HG03469 (cell line): ENCODE data around the gene ARID3B.
"Not testable (repeated sequence)": the region's sequence is repeated elsewhere in the genome, so short reads cannot be mapped to it uniquely, and the experiment has no call there.

Experiments used
- ATAC-seq: cut with Tn5 transposase; IDR thresholded peaks from one replicate; pipeline ENCODE4 v1.9.1; 2021; ENCODE audit warnings: mild to moderate bottlenecking, moderate library complexity, moderate number of reproducible peaks; ENCODE audit not compliant: unreplicated experiment

ARID3B gene, protein sequence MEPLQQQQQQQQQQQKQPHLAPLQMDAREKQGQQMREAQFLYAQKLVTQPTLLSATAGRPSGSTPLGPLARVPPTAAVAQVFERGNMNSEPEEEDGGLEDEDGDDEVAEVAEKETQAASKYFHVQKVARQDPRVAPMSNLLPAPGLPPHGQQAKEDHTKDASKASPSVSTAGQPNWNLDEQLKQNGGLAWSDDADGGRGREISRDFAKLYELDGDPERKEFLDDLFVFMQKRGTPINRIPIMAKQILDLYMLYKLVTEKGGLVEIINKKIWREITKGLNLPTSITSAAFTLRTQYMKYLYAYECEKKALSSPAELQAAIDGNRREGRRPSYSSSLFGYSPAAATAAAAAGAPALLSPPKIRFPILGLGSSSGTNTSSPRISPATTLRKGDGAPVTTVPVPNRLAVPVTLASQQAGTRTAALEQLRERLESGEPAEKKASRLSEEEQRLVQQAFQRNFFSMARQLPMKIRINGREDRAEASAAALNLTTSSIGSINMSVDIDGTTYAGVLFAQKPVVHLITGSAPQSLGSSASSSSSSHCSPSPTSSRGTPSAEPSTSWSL

DNA sequence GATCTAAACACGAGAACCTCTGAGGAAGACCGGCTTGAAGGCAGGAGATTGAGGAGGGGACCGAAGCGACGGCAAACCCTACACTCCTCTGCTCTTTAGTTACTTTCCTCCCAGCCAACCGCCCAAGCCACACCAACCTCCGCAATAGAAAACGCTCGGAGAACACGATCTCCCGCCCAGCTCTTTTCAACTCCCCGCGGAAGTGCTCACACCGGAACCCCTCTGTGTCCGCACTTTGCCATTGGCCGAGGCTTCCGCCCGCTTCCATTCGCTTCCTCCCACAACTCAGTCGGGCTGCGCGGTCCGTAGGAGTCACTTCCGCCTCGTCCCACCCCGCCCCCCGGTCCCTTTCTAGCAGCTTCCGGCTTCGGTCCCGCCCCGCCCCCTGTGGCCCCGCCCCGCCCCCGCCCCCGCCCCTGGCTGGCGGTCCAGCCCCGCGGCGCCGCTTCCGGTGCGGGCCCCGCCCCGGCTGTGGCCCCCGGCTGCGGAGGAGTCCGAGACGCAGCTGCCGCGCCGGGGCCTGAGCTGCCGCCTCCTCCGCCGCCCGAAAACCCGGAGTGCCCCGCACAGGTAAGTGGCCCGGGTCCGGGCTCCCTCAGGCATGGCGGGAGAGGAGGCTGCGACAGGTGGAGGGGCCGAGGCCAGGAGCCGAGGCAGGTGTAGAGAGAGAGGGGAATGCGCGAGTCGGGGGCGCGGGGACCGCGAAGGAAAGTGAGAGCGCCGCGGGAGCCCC is at the start of gene ARID3B:
TSS of gene ARID3B (plus strand) at position 460 of the 733 bp plus-strand sequence. CDS start 2,717 bp downstream, outside the sequence.
- no peak for ATAC-seq

DNA sequence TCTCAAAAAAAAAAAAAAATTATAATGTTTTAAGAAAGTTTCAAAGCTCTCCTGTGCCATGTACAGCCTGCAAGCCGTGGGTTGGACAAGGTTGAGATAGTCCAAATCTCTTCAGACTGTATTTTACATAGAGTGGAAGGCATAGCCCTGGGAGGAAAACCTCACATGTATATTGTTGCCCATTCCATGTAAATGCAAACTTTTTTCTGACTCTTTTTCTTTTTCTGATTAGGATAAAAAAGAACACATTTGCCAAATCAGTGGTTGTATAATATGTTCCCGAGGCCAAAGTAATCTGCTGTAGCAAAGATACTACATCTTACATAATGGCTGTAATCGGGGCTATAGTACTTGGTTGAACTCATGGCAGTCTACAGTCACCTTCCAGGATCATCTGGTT is 44.4 kb upstream of the ARID3B start:
- ATAC-seq: no peak

DNA sequence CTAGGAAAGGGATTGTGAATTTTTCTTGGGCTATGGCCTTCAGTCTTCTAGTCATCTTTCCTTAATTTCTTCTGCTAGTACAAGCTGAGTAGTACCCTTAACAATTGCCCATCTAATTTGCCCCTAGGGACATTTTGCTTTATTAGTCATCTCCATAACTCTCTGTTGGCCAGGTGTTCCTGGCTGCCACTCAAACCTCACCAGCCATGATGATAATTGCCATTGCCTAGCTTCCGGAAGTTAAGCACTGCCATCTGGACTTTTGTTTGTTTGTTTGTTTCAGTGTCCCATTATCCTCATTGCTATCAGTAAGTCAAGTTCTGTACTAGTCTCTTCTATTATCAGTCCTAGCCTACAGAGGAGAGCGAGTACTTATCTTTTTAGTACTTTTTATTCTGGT is 43.4 kb upstream of the ARID3B start:
- no peak for ATAC-seq

DNA sequence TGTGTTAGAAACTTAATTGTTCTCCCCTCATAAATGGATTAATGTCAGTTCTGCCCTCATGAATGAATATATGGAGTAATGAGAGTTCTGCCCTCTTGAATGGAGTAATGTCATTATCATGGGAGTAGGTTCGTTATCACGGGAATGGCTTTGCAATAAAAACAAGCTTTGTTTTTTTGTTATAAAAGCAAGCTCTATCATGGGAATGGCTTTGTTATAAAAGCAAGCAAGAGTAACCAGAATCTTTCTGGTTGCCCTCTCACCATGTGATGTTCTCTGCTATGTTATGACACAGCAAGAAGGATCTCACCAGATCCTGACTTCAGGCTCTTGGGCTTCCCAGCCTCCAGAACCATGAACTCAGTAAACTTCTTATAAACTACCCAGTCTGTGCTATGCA is 41.7 kb upstream of the ARID3B start:
- no peak for ATAC-seq

DNA sequence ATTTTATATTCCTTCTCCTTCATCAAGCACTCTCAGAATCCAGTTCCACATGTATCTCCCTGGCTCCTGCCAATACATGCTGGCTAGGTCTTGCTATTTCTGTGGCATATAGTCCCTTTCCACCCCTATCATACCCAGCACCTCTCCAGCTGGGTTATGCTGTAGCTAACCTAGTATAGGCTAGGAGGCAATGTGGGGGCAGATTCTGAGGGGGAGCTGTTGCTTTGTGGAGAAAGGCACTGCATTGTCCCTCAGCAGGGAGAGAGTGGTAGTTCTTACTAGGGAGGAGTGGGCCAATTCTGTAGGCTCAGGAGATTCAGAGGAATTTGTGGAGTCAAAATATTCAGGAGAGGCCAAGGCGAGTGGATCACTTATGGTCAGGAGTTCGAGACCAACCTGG is 40.6 kb upstream of the ARID3B start:
- ATAC-seq: no peak

DNA sequence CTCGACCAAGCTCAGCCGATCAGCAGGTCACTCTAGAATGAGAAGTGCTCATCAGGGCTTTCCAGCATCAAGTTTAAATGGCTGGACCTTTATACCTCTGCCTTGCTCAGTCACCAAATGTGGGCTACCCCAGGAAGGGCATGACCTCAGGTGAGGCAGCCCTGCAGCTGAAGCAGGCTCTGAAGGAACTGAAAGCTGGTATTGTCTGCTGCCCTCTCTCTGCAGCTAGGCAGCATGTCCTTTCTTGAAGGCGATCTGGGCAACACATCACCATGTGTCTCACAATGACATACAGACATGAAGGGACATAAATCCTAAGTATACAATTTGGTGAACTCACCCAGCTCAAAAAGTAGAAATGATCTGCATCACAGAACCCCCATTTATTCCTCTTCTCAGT is 38.7 kb upstream of the ARID3B start:
- ATAC-seq: no peak

DNA sequence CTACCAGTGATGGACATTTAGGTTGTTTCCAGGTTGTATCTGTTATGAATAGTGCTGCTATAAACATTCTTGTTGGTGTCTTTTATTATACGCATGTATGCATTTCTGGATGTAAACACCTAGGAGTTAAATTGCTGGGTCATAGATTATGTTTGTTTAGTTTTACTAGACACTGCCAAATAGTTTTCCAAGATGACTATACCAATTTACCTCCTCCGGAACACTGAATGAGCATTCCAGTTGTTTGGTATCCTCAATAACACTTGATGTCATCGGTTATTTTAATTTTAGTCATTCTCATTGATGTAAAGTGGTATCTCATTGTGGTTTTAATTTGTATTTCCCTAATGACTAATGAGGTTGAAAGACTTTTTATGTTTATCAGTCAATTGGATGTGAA is 36.6 kb upstream of the ARID3B start:
- ATAC-seq: no peak

DNA sequence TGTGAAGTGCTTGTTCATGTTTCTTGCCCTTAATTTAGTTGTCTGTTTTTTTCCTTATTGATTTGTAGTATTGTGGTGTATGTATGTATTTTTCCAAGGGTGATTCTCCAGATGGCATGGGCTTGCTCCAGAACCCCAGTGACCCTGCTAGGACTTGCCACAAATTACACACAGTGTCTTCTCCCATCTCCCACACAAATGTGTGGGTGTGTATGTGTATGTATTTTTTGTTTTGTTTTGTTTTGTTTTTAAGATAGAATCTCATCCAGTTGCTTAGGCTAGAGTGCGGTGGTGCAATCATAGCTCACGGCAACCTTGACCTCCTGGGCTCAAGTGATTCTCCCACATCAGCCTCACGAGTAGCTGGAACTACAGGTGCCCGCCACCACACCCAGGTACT is 36.2 kb upstream of the ARID3B start:
- ATAC-seq: no peak

DNA sequence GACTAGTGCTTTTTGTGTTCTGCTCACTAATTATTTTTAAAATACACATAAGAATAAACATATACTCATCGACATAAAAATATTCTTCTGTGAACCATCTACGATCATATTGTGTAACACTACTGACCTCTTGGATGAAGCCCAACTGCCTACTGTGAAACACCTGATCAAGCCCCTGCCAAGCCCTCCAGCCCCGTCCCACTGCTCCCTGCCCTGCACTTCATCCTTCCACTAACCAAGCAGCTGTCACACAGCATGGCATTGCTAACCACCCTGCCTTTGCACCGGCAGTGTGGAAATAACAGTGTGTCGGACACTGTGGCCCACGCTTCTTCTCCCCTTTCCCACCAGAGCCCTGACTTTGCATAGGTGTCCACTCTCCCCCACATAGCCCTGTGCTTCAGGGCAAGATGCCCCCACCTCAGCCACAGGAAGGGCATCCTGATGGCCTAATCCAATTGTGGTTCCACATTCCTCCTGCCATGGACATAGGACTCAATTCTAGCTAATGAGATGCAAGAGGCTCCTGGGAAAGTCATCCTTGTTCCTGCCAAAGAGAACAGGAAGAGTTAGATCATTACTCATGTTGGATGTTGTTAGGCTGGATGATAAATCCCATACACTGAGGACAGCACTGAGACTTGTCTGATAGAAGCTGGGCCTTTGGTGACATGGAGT is 35.0 kb upstream of the ARID3B start:
- no peak for ATAC-seq

DNA sequence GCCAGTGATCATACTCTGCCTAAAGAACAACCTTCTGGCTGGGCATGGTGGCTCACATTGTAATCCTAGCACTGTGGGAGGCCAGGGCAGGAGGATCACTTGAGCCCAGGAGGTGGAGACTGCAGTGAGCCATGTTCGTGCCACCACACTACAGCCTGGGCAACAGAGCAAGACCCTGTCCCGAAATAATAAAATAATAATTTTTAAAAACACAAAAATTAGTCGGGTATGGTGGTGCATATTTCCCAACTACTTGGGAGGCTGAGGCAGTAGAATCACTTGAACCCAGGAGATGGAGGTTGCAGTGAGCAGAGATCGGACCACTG is 34.5 kb upstream of the ARID3B start:
- no peak for ATAC-seq

DNA sequence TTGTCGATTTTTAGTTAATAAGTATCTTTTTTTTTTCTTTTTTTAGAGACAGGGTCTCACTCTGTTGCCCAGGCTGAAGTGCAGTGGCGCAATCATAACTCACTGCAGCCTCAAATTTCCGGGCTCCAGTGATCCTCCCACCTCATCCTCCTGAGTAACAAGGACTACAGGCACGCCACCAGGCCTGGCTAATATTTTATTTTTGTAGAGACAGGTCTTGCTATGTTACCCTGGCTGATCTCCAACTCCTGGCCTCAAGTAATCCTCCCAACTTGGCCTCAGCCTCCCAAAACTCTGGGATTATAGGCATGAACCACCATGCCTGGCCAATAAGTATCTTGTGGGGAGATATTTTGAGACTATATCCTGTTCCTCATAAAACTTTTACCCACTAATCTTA is 29.4 kb upstream of the ARID3B start:
- ATAC-seq: no peak

DNA sequence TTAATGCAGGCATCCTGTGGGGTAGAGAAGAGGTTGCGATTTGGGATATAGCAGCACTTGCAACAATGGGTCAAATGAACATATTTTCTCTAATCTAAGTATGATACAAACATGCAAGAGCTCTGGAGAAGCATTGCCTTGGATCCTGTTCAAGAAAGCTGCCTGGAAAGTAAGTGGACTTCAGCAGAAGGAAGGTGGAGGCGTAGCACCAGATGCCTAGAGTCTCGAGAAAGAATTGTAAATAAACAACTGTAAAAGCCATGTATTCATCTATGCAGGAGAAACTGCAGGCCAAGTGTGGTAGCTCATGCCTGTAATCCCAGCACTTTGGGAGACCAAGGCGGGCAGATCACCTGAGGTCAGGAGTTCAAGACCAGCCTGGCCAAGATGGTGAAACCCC is 27.0 kb upstream of the ARID3B start:
- ATAC-seq: not testable (repeated sequence)

DNA sequence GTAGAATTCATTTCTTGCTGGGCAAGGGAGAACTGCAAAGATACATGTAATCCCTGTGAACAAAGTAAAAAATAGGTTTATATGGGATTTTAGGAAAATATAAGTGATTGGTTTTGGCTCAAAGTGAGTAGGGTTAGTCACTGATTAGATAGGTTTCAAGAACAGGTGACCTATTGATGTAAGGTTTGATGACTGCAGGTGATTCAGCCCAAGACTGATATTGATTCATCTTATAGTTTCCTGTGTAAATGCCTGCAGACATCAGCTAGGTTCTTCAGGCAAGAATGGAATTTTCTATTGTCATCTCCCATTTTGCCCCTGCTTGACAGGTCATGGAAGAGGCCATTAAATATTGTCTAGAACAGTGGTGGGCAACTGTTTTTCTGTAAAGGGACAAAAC is 23.9 kb upstream of the ARID3B start:
- ATAC-seq: no peak

DNA sequence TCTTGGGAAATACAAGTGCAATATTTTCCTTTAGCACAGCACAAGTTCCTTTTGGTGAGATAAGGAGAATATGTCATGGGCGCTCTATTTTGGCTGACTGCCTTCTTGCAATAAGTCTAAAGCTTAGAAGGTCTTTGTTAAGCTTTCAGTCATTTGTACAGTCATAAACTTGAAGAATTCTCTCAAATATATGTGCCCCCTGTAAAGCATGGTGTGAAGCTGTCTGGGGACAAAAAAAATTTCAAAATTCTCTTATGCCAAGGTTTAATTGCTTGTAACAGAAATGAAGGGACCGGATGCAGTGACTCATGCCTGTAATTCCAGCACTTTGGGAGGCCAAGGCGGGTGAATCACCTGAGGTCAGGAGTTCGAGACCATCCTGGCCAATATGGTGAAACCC is 21.7 kb upstream of the ARID3B start:
- ATAC-seq: no peak

DNA sequence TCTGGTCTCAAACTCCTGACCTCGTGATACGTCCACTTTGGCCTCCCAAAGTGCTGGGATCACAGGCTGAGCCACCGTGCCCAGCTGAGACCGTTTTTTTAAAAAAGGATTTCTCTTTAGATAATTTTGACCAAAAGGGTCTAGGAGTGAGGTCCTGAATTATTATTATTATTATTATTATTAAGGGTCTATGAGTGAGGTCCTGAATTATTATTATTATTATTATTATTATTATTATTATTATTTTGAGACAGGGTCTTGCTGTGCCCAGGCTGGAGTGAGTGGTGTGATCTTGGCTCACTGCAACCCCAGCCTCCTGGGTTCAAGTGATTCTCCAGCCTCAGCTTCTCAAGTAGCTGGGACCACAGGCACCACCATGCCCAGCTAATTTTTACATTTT is 20.6 kb upstream of the ARID3B start:
- no peak for ATAC-seq

DNA sequence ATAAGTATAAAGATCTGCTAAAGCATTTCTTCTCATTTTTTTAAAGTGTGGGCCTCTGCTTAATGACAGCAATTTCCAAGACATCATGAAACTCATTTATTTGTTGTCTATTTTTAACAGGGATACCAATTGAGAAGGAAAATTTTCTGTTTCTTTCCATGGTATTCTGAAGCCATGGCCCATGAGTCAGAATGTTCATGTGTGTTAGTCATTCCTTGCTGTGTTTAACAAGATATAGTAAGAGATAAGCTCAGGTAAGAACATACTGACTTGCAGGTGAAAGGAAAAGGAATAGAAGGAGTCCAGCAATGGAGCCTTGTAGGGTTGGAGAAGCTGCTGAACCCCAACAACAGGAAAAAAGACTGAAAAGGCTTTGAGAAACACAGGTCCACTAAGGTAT is 17.0 kb upstream of the ARID3B start:
- no peak for ATAC-seq

DNA sequence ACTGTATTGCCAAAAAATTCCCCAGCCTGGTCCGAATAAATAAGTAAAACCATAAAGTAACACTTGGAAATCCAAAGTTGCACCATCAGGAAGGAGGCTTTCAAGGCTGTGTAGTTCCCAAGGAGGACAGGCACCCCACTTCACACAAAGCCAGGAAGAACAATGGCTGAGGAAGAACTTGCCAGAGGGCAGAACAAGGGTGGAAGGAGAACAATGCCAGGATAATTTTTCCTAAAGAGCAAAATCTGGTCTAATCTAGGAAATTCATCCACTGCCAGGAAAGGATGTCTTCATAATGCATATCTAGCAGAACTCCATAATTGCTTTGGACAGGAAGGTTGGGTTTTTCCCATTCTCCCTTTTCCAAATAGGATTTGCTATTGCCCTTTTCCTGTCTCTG is 15.7 kb upstream of the ARID3B start:
- ATAC-seq: no peak

DNA sequence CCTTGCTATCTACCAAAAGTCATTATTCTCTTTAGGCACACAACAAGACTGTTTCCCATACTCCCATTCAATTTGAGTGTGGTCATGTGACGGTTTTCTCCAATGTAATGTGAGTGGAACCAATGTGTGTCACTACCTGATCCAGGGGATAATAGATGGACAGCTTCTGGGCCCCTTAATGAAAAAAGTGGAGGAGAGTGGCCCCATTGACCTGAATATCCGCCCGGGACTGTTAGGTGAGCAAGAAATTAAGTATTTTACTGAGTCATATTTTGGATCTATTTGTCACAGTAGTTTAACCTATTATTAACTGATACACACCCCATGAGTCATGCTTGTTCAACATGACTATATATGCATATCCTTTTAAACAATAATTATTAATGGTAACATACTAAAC is 15.1 kb upstream of the ARID3B start:
- no peak for ATAC-seq

DNA sequence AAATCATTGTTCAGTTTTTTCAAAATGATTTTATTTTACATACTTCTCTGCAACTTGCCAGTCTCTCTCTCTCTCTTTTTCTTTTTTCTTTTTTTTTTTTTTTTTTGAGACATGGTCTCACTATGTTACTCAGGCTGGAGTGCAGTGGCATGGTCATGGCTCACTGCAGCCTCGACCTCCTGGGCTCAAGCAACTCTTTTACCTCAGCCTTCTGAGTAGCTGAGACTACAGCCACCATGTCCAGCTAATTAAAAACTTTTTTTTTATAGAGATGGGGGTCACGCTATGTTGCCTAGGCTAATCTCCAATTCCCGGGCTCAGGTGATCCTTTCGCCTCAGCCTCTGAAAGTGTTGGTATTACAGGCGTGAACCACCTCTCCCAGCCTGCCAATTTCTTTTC is 12.1 kb upstream of the ARID3B start:
- ATAC-seq: no peak

DNA sequence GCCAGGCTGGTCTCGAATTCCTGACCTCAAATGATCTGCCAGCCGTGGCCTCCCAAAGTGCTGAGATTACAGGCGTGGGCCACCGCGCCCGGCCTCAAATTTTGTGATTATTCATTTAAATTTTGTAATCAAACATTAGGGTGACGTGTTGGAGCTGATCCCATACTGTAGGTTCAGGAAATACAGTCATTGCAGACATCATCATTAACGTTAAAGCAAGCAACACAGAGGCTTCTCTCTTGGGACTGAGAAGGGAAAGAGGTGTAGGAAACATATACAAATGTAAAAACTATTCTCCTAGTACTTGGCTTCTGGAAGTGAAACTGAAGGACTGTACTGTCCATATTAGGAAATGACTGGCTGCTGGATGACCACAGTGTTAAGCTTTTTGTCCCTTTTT is 11.1 kb upstream of the ARID3B start:
- no peak for ATAC-seq

DNA sequence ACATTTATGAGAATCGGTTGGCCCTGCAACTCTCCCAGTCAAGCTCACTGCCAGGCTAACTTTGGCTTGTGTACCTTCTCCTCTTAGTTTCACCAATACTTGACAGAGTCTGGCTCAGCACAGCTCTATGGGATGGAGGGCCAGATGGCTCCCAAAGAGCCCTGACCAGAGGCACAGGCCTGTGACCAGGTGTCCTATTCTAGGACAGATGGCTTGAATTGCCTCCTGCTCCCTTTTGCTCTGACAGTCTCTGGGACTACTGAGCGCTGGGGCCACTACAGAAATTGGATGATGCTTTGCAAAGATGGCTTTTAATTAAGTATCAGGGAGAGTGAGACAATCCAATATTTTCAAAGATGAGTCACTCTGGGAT is 10.3 kb upstream of the ARID3B start:
- no peak for ATAC-seq
